ENCODE results near the gene PAQR9. TPM values are rescaled to one million over a fixed set of nuclear protein-coding genes. Genes with fewer than 3 reads are reported as not detected.

The PAQR9 gene, protein sequence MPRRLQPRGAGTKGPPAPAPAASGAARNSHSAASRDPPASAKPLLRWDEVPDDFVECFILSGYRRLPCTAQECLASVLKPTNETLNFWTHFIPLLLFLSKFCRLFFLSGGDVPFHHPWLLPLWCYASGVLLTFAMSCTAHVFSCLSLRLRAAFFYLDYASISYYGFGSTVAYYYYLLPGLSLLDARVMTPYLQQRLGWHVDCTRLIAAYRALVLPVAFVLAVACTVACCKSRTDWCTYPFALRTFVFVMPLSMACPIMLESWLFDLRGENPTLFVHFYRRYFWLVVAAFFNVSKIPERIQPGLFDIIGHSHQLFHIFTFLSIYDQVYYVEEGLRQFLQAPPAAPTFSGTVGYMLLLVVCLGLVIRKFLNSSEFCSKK
- total RNA-seq: 1 to 10 TPM in 1 of 4 donors, under 1 TPM in 2, not detected in 1; 0.20 to 1.0 (median 0.27) TPM

DNA sequence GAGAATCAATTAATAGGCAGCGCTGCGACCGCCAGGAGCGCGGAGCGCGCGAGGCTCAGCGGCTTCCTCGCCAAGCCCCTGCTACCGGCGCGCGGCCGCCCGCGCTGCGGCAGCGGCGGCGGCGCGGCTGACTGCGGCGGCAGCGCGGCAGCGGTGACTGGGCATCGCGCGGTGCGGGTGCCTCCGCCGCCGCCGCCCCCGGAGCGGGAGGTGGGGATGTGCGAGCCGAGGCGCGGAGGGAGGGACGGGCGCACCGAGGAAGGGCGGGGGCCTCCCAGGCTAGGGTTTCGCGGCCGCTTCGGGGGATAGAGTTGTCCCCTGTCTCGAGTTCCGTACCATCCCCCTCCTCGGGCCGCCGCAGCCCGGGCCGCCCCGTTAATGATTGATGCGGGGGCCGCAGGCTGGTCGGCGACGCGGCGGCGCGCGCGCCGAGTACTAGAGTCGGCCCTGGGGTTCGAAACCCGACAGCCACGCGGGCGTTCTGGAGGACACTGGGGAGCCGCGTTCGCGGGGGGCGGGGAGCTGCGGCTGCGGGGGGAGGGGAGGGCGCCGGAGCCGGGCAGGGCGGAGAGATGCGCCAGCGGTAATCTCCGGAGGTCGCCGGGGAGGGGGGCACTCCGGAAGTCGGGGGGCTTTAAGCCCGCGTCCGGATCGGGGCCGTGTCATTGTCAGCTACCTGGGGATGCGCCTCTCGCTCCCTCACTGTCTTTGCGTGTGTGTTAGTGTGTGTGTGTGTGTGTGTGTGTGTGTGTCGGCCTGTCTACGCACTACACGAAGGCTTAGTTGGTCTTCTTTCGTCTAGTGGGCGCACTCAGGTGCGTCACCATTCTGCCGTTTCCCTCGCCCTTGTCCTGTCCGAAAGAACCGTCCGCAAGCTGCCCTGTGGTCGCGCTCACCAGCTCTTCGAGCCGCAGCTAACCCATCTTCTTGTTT is at the start of gene PAQR9:
PAQR9 (minus strand) TSS at position 159 of the 933 bp plus-strand sequence. CDS start 338 bp downstream, outside the sequence.
- H3K36me3 ChIP-seq: no peaks in the 10 kb centered on the region
- no peaks in the 10 kb centered on the region for H3K9me3 ChIP-seq
- H3K4me1 ChIP-seq: peaks cover 6% of the 10 kb centered on the region in 2 donors
- in situ Hi-C loops (cut with MboI; ENCODE audit: low sequenced_read_pairs in 4 of 4) (no loop called here), intact Hi-C loops (cut with DNase I; ENCODE audit: low total_unique reads) (no loop called here)
- peak within 1 kb of the TSS in 3 of 4 donors; percentile 45 to 68 (median 53) for H3K27ac ChIP-seq
- no peaks in the 10 kb centered on the region for H3K27me3 ChIP-seq
- no peak for TF ChIP-seq POLR2A (IDR thresholded peaks at IDR 0.05)
- TF ChIP-seq CTCF (IDR thresholded peaks at IDR 0.05 in 4 of 5, conservative IDR thresholded peaks at IDR 0.05 in 1 of 5): no peak
- DNase-seq (peak in 1 of 2 donors; percentile 14), ATAC-seq (peak; percentile 57 to 61)
- H3K4me3 ChIP-seq: peak within 1 kb of the TSS; percentile 37 to 70 (median 60)

- Histone ChIP-seq H3K27me3 (no peaks in the 10 kb centered on the region), H3K4me1 (peaks cover 12 to 17% of the 10 kb centered on the region in 2 donors), H3K27ac (no peak overlapping the region), H3K36me3 (peaks cover 0 to 6% of the 10 kb centered on the region in 2 donors), H3K9me3 (no peaks in the 10 kb centered on the region), H3K4me3 (no peak overlapping the region)
- in situ Hi-C loops (cut with MboI; ENCODE audit: low sequenced_read_pairs in 4 of 4) (loop anchor here in 1 of 4 donors (25.0 kb wide), 1 partner anchor 574 kb away; the partner anchor contains the start of gene XRN1), intact Hi-C loops (cut with DNase I; ENCODE audit: low total_unique reads) (no loop called here)
- TF ChIP-seq POLR2A (IDR thresholded peaks at IDR 0.05) (no peak), CTCF (IDR thresholded peaks at IDR 0.05 in 4 of 5, conservative IDR thresholded peaks at IDR 0.05 in 1 of 5) (no peak)
- ATAC-seq (no peak), DNase-seq (no peak)
Observed at GRCh38 chr3:143011705-143012104, 48.2 kb upstream of the PAQR9 start.

DNA sequence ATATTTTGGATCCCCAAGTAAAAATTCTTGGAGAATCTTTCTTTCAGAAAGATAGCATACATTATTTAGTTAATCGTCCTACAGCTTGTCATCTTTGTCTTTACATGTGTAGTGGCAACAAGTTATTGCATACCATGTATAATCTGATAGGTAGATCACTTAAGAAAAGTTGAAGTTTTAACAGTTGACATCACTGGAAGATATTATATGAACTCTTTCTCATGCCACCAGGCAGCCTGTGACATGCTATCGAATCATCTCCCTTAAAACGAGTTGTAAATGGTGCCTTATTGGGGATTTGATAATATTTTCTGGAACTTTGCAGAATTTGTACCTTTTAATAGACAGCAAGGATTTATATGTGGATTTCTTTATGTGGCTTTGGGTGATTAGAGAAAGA is 46.5 kb upstream of the PAQR9 start:
- H3K4me3 ChIP-seq: no peak overlapping the region
- ATAC-seq (no peak), DNase-seq (no peak)
- H3K36me3 ChIP-seq: no peaks in the 10 kb centered on the region
- intact Hi-C loops (cut with DNase I; ENCODE audit: low total_unique reads) (no loop called here), in situ Hi-C loops (cut with MboI; ENCODE audit: low sequenced_read_pairs in 4 of 4) (loop anchor here in 1 of 4 donors (25.0 kb wide), 1 partner anchor 573 kb away; the partner anchor contains the start of gene XRN1)
- H3K27me3 ChIP-seq: no peaks in the 10 kb centered on the region
- TF ChIP-seq CTCF (IDR thresholded peaks at IDR 0.05 in 4 of 5, conservative IDR thresholded peaks at IDR 0.05 in 1 of 5): no peak
- TF ChIP-seq POLR2A (IDR thresholded peaks at IDR 0.05): no peak
- H3K4me1 ChIP-seq: peaks cover 26 to 34% of the 10 kb centered on the region in 2 donors
- H3K27ac ChIP-seq: no peak overlapping the region
- no peaks in the 10 kb centered on the region for H3K9me3 ChIP-seq

- ATAC-seq (no peak), DNase-seq (no peak)
- intact Hi-C loops (cut with DNase I; ENCODE audit: low total_unique reads): loop anchor here (5.0 kb wide), 2 partner anchors 428 to 558 kb away; partner anchors contain the start of genes ATR and XRN1
- Histone ChIP-seq H3K4me1 (peaks cover 53 to 62% of the 10 kb centered on the region in 2 donors), H3K27me3 (no peaks in the 10 kb centered on the region), H3K36me3 (no peaks in the 10 kb centered on the region), H3K4me3 (no peak overlapping the region), H3K9me3 (no peaks in the 10 kb centered on the region), H3K27ac (no peak overlapping the region)
- in situ Hi-C loops (cut with MboI; ENCODE audit: low sequenced_read_pairs in 4 of 4): loop anchor here in 1 of 4 donors (10.0 to 25.0 kb wide), 2 partner anchors 410 to 568 kb away; partner anchors contain the start of genes PLS1 and XRN1
- TF ChIP-seq CTCF (IDR thresholded peaks at IDR 0.05 in 4 of 5, conservative IDR thresholded peaks at IDR 0.05 in 1 of 5): no peak
- TF ChIP-seq POLR2A (IDR thresholded peaks at IDR 0.05): no peak
Observed at GRCh38 chr3:143004823-143005222, 41.3 kb upstream of the PAQR9 start.
